ENCODE measurements around the gene PPP4R1.

PPP4R1 gene

DNA sequence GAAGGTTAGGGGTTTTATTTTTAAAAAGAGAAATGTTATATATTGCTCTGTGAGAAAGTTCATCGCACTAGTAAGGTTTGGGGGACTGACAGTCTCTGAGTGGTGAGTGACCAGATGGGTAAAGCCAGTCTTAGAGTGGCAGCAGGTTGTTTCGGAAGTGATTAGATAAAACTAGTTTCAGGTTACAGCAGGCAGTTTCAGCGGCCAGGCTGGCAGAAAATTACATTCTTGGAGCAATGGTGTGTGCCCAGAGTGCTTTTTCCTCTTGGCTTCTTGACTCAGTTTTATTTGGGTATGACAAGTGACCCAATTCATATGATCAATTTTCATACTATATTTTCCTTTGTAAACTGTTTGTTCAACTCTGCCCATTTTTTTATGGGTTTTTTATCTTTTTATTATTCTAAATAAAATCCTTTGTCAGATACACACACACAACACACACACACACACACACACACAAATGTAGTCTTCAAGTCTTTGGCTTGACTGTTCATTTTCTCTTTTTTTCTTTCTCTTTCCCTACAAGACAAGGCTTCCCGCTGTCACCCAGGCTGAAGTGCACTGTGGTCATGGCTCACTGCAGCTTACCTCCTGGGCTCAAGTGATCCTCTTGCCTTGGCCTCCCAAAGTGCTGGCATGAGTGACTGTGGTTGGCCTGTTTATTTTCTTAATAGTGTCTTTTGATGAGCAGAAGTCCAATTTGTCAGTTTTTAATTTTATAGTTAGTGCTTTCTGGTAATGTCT lies 108.1 kb downstream of the PPP4R1 start:
- peak; percentile 71 for DNase-seq (ENCODE audit: low spot score)

All from kidney tubule cell (primary cell).